Retinal pigment epithelial cell (primary cell): Measurements from ENCODE around the gene CPAMD8.

ENCODE experiments used
- DNase-seq: peaks from one replicate; pipeline ENCODE4 v3.0.0-alpha.2; 2010; ENCODE audit warnings: low read depth
- H3K4me3 ChIP-seq: 2 replicates; pipeline ENCODE4 v1.5.1; 2011; ENCODE audit warnings: mild to moderate bottlenecking, low read length, control low read depth, moderate library complexity
- TF ChIP-seq, protein P1 (sequence below): conservative IDR thresholded peaks from 2 replicates; pipeline ENCODE4 v1.5.1; 2011; ENCODE audit warnings: low read depth, low read length, control low read depth, inconsistent platforms

The CPAMD8 gene

DNA sequence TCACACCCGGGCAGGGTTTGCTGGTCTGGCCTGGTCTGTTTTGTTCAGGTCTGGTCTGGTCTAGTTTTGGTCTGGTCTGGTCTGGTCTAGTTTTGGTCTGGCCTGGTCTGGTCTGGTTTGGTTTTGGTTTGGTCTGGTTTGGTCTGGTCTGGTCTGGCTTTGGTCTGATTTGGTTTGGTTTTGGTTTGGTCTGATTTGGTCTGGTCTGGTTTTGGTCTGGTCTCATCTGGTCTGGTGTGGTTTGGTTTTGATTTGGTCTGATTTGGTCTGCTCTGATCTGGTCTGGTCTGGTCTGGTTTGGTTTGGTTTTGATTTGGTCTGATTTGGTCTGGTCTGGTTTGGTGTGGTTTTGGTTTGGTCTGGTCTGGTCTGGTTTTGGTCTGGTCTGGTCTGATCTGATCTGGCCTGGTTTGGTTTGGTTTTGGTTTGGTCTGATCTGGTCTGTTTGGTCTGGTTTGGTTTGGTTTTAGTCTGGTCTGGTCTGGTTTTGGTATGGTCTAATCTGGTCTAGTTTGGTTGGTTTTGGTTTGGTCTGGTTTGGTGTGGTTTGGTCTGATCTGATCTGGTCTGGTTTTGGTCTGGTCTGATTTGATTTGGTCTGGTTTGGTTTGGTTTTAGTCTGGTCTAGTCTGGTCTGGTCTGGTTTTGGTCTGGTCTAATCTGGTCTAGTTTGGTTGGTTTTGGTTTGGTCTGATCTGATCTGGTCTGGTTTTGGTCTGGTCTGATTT is 152.2 kb downstream of the CPAMD8 start:
- TF ChIP-seq, protein P1, sequence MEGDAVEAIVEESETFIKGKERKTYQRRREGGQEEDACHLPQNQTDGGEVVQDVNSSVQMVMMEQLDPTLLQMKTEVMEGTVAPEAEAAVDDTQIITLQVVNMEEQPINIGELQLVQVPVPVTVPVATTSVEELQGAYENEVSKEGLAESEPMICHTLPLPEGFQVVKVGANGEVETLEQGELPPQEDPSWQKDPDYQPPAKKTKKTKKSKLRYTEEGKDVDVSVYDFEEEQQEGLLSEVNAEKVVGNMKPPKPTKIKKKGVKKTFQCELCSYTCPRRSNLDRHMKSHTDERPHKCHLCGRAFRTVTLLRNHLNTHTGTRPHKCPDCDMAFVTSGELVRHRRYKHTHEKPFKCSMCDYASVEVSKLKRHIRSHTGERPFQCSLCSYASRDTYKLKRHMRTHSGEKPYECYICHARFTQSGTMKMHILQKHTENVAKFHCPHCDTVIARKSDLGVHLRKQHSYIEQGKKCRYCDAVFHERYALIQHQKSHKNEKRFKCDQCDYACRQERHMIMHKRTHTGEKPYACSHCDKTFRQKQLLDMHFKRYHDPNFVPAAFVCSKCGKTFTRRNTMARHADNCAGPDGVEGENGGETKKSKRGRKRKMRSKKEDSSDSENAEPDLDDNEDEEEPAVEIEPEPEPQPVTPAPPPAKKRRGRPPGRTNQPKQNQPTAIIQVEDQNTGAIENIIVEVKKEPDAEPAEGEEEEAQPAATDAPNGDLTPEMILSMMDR: no peak
- no peak overlapping the region for H3K4me3 ChIP-seq
- DNase-seq: no peak

DNA sequence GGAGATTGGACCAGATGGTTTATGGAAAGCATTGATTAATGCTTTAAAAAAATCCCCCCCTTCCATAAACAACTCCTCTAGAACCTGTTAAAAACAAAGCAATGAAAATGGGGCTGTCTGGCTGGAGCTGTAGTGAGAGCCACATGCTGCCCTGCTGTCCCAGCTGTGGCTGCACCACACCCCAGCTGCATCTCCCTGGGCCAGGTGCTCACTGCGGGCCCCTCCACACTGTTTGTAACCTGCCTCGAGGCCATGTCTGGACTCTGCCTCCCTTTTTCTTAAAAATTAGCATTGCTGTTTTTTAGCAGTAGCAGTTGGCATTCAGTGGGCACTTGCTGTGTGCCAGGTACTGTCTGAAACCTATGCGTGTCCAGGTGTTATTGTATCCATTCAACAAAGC is 153.0 kb downstream of the CPAMD8 start:
- TF ChIP-seq, protein P1: no peak
- no peak overlapping the region for H3K4me3 ChIP-seq
- no peak for DNase-seq

DNA sequence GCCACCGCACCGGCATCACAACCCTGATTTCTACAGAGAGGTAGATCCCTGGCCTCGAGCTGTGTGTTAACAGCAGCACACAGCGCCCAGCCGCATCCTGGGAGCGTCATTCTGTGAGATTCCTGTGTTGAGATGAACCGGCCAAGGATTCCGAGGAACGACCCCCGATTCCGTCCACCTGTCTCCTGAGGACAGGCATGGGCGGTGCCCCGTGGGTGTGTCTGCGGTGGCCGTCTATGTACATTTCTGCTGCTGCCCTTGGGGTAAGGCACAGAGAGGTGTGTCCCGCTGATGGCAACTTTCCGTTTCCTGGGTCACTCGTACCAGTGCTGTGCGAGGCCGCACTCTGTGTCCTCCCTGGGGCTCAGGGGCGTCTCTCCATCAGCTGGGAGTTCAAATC is 153.9 kb downstream of the CPAMD8 start:
- no peak overlapping the region for H3K4me3 ChIP-seq
- no peak for DNase-seq
- TF ChIP-seq, protein P1: no peak

DNA sequence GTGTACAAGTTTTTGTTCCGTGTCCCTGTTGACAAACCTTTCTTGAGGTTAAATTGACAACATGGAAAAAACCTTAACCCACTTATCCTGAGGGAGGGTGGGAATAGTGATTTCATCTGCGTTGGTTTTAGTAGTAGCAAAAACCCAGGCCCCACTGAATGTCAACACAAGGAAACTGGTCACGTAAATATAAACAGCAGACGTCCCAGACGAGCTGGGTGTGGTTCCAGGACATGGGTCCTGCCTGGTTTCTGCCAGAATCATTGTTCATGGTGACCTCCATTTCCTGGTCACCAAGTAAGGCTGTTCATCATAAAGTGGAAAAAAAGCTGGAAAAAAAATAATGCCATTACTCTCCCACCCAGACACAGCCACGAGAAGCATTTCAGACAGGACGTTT is 154.7 kb downstream of the CPAMD8 start:
- no peak overlapping the region for H3K4me3 ChIP-seq
- TF ChIP-seq, protein P1: no peak
- no peak for DNase-seq

DNA sequence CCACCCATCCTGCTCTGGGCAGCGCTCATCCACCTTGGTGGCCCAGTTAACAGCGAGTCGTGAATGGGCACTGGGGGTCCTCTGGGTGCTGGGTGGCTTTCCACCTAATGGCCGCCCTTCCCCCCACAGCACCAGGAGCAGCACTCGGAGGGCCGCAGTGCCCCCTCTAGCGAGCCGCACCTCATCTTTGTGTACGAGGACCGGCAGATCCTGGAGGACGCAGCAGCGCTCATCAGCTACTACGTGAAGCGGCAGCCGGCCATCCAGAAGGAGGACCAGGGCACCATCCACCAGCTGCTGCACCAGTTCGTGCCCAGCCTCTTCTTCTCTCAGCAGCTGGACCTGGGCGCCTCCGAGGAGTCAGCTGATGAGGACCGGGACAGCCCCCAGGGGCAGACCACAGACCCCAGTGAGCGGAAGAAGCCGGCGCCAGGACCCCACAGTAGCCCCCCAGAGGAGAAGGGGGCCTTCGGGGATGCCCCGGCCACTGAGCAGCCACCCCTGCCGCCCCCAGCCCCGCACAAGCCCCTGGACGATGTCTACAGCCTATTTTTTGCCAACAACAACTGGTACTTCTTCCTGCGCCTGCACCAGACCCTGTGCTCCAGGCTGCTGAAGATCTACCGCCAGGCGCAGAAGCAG is 157.2 kb downstream of the CPAMD8 start:
- no peak for DNase-seq
- TF ChIP-seq, protein P1: no peak
- H3K4me3 ChIP-seq: no peak overlapping the region

DNA sequence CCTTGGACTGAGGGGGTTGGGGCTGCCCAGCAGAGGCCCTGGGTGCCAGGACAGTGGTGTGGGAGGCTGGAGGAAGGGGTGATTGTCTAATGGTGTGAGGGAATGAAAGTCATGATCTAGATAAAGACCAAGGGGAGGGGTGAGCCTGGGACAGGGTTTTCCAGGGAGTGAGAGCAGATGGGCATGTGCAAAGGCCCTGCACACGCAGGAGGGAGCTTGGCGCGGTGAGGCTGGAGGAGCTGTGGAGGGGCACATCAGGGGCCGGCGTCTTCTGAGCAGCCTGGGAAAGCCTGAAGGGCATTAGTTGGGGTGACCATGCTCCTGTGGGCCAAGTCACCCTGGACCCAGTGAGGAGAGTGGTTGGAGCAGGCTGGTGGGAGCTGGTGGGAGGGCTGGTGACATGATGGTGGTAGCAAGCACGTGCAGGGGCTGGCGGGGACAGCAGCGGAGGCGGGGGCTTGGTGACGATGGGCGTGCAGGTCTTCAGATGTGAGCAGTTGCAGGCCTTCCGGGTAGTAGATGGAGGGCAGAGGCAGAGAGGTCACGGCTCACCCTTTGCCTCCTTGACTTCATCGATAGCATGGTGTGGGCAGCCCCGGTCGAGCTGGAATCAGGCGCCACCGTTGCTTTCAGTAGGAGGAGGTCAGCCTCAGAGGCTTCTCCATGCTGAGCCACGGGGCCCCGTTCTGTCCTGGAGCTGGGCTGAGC is 158.0 kb downstream of the CPAMD8 start:
- no peak overlapping the region for H3K4me3 ChIP-seq
- no peak for DNase-seq
- TF ChIP-seq, protein P1: no peak

DNA sequence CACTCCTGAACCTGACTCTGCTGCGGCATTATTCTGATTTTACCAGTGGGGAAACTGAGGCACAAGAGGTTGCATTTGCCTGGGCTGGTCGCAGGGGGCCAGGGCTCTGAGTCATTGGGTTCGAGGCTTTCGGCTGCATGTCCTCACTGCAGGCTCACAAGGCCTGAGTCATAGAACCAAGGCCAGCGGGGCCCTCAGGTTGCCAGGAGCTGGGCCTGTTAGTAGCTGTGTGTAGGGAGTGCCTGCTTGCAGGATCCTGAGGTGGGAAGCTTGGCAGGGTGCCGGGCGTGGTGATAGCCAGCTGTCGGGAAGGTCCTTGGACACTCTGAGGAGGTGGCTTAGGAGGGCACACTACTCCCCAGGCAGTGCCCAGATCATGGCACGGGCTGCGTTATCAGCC is 159.4 kb downstream of the CPAMD8 start:
- no peak overlapping the region for H3K4me3 ChIP-seq
- TF ChIP-seq, protein P1: no peak
- DNase-seq: no peak
